SHP77 treated with DMSO at 0.1 percent for 48 hours (cell line): ENCODE measurements around the gene GYS2.

Experiments used
- DNase-seq: peaks from one replicate; lab custom pipeline; 2025; lab: John Stamatoyannopoulos, UW

The GYS2 gene

GRCh38 chr12:21502164-21502496 is 102.5 kb downstream of the GYS2 start:
- DNase-seq, result no peak

- peak; percentile 80 for DNase-seq
These were observed 103.1 kb downstream of the GYS2 start, which contains the start of the genes GOLT1B and RECQL for GRCh38 chr12:21501258-21502163. GOLT1B (plus strand) TSS chr12:21501789; CDS start chr12:21501924, 135 bp downstream. RECQL (minus strand) TSS chr12:21501635; CDS start chr12:21499570, 2,065 bp downstream.

GRCh38 chr12:21500786-21501257 is 103.8 kb downstream of the GYS2 start:
- DNase-seq, result no peak

GRCh38 chr12:21499765-21500164 is 104.9 kb downstream of the GYS2 start:
- DNase-seq, result no peak
